GM19438 (cell line): ENCODE data around the gene FPR2.

Experiments used
- ATAC-seq: cut with Tn5 transposase; IDR thresholded peaks from one replicate; pipeline ENCODE4 v1.9.1; 2021; ENCODE audit warnings: low read depth; ENCODE audit not compliant: unreplicated experiment

Gene FPR2

GRCh38 chr19:51780270-51780669 is 19.3 kb downstream of the FPR2 start:
- no peak for ATAC-seq

- no peak for ATAC-seq
Measured at GRCh38 chr19:51781999-51782398, 21.0 kb downstream of the FPR2 start.

- no peak for ATAC-seq
Measured at GRCh38 chr19:51783372-51783771, 22.4 kb downstream of the FPR2 start.

- ATAC-seq: no peak
Measured at GRCh38 chr19:51784109-51784785, 23.3 kb downstream of the FPR2 start.

- no peak for ATAC-seq
Measured at GRCh38 chr19:51784922-51785690, 24.1 kb downstream of the FPR2 start.

GRCh38 chr19:51786646-51787494 is 25.9 kb downstream of the FPR2 start:
- ATAC-seq: no peak

- ATAC-seq: no peak
Measured at GRCh38 chr19:51788029-51788428, 27.0 kb downstream of the FPR2 start.

- no peak for ATAC-seq
Measured at GRCh38 chr19:51789061-51789795, 28.2 kb downstream of the FPR2 start.

GRCh38 chr19:51792932-51793331 is 32.0 kb downstream of the FPR2 start:
- ATAC-seq: no peak

- ATAC-seq: no peak
Measured at GRCh38 chr19:51793994-51794393, 33.0 kb downstream of the FPR2 start.

- no peak for ATAC-seq
Measured at GRCh38 chr19:51794885-51795490, 34.0 kb downstream of the FPR2 start, which contains the start of gene FPR3. Gene FPR3, plus strand, starts transcription at chr19:51795157. Its CDS starts 28,592 bp downstream, at chr19:51823749.

GRCh38 chr19:51796195-51796679 is 35.3 kb downstream of the FPR2 start:
- ATAC-seq: no peak

- ATAC-seq: no peak
Measured at GRCh38 chr19:51797480-51797879, 36.5 kb downstream of the FPR2 start.

GRCh38 chr19:51798062-51798461 is 37.1 kb downstream of the FPR2 start:
- no peak for ATAC-seq

- no peak for ATAC-seq
Measured at GRCh38 chr19:51799034-51799773, 38.2 kb downstream of the FPR2 start.

GRCh38 chr19:51799774-51800472 is 38.9 kb downstream of the FPR2 start:
- ATAC-seq: no peak

GRCh38 chr19:51800473-51801244 is 39.7 kb downstream of the FPR2 start:
- ATAC-seq: no peak

- no peak for ATAC-seq
Measured at GRCh38 chr19:51802775-51803174, 41.8 kb downstream of the FPR2 start.
